Chondrocyte (in vitro differentiated cells): ENCODE data around the gene CEACAM7. TPM values are rescaled to one million over a fixed set of nuclear protein-coding genes. Genes with fewer than 3 reads are reported as not detected.
"Not testable (repeated sequence)": the region's sequence is repeated elsewhere in the genome, so short reads cannot be mapped to it uniquely, and the experiment has no call there.

ENCODE experiments used
- DNase-seq: peaks from one replicate; pipeline ENCODE4 v3.0.0; 2021; ENCODE audit warnings: mixed read lengths, low spot score
- H3K27ac Mint-ChIP-seq: one replicate; pipeline ENCODE4 v1.8.0; 2021; ENCODE audit warnings: mild to moderate bottlenecking, moderate library complexity, mixed read lengths; ENCODE audit not compliant: unreplicated experiment
- H3K27me3 Mint-ChIP-seq: 2 replicates; pipeline ENCODE4 v1.8.0; 2021; ENCODE audit warnings: low read depth, mixed read lengths
- H3K36me3 Mint-ChIP-seq: 2 replicates; pipeline ENCODE4 v1.8.0; 2021; ENCODE audit warnings: low read depth, mixed read lengths
- H3K4me1 Mint-ChIP-seq: 2 replicates; pipeline ENCODE4 v1.8.0; 2021; ENCODE audit warnings: low read depth, mild to moderate bottlenecking, mixed read lengths
- H3K4me3 Mint-ChIP-seq: one replicate; pipeline ENCODE4 v1.8.0; 2021; ENCODE audit warnings: mild to moderate bottlenecking, moderate library complexity, mixed read lengths; ENCODE audit not compliant: unreplicated experiment
- H3K9me3 Mint-ChIP-seq: 2 replicates; pipeline ENCODE4 v1.8.0; 2021; ENCODE audit warnings: low read depth, mixed read lengths
- CTCF ChIP-seq: fragments of 200-600 bp; sonication (generic); IDR thresholded peaks from 2 replicates; pipeline ENCODE4 v1.5.0; 2021; ENCODE audit warnings: antibody characterized with exemption, mild to moderate bottlenecking, moderate library complexity
- total RNA-seq: library from RNA; stranded (reverse); gene quantifications from 3 replicates; pipeline ENCODE4 v1.2.1, GENCODE V29; 2021

The CEACAM7 gene
- total RNA-seq, 1 donor from 2014 or later: not detected

DNA sequence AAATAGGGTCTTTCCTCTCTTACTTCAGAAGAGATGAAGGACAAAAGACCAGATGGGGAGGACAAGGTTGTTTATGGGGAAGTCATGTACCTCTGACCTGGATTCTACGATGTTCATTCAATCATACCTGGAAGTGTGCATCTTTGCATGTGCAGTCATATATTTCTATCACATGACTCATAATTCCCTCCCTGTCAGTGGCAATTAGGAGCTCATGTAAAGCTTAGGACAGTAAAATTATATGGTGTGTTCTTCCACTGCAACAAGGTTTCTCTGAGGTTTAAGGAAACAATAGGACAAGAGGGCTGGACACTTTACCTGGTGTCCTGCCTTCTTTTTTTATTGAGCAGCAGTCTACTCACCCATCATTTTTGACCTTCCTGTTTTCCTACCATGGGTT is 19.8 kb downstream of the CEACAM7 start:
- Mint-ChIP-seq H3K27ac (no peak overlapping the region), H3K4me1 (no peaks in the 10 kb centered on the region), H3K9me3 (peaks cover 37% of the 10 kb centered on the region), H3K27me3 (peaks cover 6% of the 10 kb centered on the region), H3K4me3 (no peak overlapping the region), H3K36me3 (no peaks in the 10 kb centered on the region)
- TF ChIP-seq CTCF: no peak
- no peak for DNase-seq

DNA sequence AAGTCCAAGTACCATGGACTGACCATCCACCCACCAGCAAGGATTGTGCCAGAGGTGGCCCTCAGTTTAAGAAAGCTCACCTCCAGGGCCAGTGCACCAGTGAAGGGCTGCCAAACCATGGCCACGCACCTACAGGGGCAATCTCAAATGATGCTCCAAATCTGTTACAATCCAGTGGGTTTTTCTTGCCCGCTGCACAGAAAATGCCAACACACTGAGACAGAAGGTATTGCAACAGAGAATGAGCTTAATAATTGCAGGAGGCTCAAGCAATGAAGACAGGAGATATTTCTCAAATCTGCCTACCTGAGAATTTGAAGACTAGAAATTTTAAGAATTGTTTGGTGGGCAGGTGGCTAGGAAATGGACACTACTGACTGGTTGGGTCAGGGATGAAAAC is 22.0 kb downstream of the CEACAM7 start:
- H3K27ac Mint-ChIP-seq: no peak overlapping the region
- H3K36me3 Mint-ChIP-seq: no peaks in the 10 kb centered on the region
- no peaks in the 10 kb centered on the region for H3K27me3 Mint-ChIP-seq
- H3K4me3 Mint-ChIP-seq: no peak overlapping the region
- no peak for DNase-seq
- no peaks in the 10 kb centered on the region for H3K4me1 Mint-ChIP-seq
- H3K9me3 Mint-ChIP-seq: peaks cover 39% of the 10 kb centered on the region
- no peak for TF ChIP-seq CTCF

- TF ChIP-seq CTCF: no peak
- H3K4me3 Mint-ChIP-seq: no peak overlapping the region
- H3K27me3 Mint-ChIP-seq: peaks cover 29% of the 10 kb centered on the region
- H3K27ac Mint-ChIP-seq: no peak overlapping the region
- H3K9me3 Mint-ChIP-seq: peaks cover 3% of the 10 kb centered on the region
- no peaks in the 10 kb centered on the region for H3K4me1 Mint-ChIP-seq
- DNase-seq: no peak
- no peaks in the 10 kb centered on the region for H3K36me3 Mint-ChIP-seq
Observed at GRCh38 chr19:41657157-41657556, 30.9 kb downstream of the CEACAM7 start.

DNA sequence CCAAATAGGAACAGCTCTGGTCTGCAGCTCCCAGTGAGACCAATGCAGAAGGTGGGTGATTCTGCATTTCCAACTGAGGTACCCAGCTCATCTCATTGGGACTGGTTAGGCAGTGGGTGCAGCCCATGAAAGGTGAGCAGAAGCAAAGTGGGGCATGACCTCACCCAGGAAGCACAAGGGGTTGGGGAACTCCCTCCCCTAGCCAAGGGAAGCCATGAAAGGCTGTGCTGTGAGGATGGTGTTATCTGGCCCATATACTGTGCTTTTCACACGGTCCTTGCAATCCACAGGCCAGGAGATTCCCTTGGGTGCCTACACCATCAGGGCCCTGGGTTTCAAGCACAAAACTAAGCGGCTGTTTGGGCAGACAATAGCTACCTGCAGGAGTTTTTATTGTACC is 31.3 kb downstream of the CEACAM7 start:
- not testable (repeated sequence) for H3K27ac Mint-ChIP-seq, H3K4me1 Mint-ChIP-seq, H3K9me3 Mint-ChIP-seq, DNase-seq, H3K36me3 Mint-ChIP-seq, H3K4me3 Mint-ChIP-seq
- H3K27me3 Mint-ChIP-seq: peaks cover 29% of the 10 kb centered on the region

DNA sequence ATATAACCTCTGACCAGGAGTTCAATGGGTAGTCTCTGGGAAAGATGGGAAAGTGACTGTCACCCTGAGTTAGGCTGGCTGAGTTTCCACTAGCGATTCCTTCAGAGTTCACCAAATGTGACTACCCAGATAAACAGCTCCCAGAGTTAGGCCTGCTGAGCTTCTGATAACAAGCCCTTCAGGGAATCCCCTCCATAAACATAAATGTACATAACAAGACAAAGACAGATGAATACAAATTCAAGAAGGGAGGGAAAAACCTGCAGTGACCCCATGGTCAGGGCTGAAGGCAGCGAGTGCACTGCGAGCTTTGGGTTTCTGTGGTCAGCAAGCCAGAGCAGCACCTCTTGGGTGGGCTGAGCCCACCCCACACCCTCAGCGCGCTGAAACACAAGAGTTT is 35.8 kb downstream of the CEACAM7 start:
- peaks cover 3% of the 10 kb centered on the region for H3K9me3 Mint-ChIP-seq
- TF ChIP-seq CTCF: no peak
- no peak overlapping the region for H3K27ac Mint-ChIP-seq

GRCh38 chr19:41649827-41650226 is 38.2 kb downstream of the CEACAM7 start:
- Mint-ChIP-seq H3K27ac (no peak overlapping the region), H3K36me3 (no peaks in the 10 kb centered on the region), H3K4me1 (no peaks in the 10 kb centered on the region), H3K27me3 (peaks cover 16% of the 10 kb centered on the region), H3K4me3 (no peak overlapping the region), H3K9me3 (peaks cover 3% of the 10 kb centered on the region)
- no peak for TF ChIP-seq CTCF
- no peak for DNase-seq

More for the DNA sequence above, 35.8 kb downstream of the CEACAM7 start:
- H3K27me3 Mint-ChIP-seq: peaks cover 20% of the 10 kb centered on the region
- H3K4me3 Mint-ChIP-seq: no peak overlapping the region
- no peak for DNase-seq
- H3K36me3 Mint-ChIP-seq: no peaks in the 10 kb centered on the region
- no peaks in the 10 kb centered on the region for H3K4me1 Mint-ChIP-seq
